GM19452 (cell line): ENCODE data around the gene DHRS1.

Experiments used
- ATAC-seq: cut with Tn5 transposase; IDR thresholded peaks from one replicate; pipeline ENCODE4 v1.9.1; 2021; ENCODE audit not compliant: unreplicated experiment

DHRS1 gene

DNA sequence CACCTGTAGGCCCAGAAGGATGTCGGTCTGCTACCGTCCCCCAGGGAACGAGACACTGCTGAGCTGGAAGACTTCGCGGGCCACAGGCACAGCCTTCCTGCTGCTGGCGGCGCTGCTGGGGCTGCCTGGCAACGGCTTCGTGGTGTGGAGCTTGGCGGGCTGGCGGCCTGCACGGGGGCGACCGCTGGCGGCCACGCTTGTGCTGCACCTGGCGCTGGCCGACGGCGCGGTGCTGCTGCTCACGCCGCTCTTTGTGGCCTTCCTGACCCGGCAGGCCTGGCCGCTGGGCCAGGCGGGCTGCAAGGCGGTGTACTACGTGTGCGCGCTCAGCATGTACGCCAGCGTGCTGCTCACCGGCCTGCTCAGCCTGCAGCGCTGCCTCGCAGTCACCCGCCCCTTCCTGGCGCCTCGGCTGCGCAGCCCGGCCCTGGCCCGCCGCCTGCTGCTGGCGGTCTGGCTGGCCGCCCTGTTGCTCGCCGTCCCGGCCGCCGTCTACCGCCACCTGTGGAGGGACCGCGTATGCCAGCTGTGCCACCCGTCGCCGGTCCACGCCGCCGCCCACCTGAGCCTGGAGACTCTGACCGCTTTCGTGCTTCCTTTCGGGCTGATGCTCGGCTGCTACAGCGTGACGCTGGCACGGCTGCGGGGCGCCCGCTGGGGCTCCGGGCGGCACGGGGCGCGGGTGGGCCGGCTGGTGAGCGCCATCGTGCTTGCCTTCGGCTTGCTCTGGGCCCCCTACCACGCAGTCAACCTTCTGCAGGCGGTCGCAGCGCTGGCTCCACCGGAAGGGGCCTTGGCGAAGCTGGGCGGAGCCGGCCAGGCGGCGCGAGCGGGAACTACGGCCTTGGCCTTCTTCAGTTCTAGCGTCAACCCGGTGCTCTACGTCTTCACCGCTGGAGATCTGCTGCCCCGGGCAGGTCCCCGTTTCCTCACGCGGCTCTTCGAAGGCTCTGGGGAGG, 11.3 kb upstream of the DHRS1 start, which contains the start of gene LTB4R:
TSS of gene LTB4R (plus strand) at position 857 of the 959 bp plus-strand sequence. CDS start 4,150 bp downstream, outside the sequence.
- ATAC-seq: peak; percentile 66

DNA sequence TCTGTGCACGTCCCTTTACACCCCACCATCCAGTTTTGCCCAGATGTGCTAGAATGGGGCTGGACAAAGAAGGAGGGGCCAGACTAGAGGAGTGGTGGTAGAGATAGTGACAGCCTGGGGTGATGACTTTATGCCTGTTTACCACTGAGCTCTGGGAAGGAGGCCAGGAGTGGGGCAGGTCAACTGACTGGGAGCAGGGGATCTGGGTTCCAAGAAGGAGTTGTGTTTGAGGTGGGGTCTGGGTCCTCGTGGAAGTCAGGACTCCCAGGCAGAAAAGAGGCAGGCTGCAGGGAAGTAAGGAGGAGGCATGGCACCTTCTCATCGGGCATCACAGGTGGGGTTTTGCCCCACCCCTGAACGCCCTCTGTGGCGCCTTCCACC, 10.7 kb upstream of the DHRS1 start:
- ATAC-seq: no peak

DNA sequence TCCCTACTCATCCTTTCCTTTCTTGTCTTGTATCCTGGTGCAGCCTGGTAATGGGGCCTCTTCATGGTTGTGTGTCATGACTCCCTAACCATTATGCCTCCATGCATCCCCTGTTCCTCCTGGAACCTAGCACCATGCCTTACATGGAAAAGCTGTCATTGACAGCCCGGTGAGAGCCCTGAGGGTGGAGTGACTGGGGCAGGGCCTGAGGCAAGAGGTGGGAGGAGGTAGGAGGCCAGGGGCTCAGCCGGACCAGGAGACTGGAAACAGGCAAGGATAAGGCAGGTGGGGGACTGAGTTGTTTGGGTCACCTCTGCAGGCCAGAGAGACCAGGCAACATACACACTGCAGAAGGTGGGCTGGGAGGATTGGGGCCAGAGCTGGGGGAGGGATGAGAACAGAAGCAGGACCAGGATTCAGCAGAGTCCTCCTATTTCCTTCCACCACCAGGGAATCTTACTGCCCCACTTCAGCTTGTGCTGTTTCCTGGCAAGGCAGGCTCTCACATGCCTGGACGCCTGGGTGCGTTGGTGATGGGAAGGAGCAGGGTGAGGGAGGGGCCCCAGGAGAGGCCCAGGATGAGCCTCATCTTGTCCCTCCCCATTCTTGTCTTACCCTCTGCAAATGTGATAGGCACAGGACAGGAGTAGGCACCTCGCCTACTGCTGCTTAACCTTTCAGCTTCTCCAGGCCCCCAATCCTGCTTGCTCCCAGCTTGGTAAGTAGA, 10.1 kb upstream of the DHRS1 start, which contains the start of gene LTB4R2:
TSS of gene LTB4R2 (plus strand) at position 603 of the 727 bp plus-strand sequence. CDS start 525 bp downstream, outside the sequence.
- ATAC-seq: no peak

DNA sequence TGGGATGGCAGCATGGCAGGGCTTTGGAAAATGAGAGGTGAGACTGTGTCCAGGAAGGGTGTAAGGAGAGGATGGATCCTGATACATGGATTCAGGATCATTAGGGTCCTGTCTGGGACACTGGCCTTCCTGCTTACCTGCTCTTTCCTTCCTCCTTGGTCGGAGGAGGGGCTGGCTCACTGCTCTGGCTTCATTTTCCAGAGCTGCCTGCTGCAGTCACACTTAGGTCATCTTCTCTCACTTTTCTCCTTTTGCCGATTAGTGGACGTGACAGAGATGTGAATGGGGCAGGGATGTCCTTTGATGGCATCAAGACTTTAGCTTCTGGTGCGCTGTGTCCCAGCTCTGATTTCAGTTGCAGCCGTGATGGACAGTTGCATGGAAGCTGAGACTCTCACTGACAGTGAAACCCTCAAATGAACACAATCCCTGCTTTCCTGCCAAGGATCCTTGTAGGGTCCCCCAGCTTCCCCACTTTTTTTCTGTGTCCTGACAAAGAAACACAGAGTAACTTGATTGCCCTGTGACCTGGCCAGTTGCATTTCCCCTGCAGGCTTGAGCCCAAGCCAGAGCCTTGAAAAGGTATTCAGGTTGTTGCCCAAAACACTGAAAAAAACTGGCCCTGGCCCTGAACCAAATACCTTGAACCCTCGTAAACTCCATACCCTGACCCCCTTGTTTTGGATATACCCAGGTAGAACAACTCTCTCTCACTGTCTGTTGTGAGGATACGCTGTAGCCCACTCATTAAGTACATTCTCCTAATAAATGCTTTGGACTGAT, 9.0 kb upstream of the DHRS1 start:
- no peak for ATAC-seq

DNA sequence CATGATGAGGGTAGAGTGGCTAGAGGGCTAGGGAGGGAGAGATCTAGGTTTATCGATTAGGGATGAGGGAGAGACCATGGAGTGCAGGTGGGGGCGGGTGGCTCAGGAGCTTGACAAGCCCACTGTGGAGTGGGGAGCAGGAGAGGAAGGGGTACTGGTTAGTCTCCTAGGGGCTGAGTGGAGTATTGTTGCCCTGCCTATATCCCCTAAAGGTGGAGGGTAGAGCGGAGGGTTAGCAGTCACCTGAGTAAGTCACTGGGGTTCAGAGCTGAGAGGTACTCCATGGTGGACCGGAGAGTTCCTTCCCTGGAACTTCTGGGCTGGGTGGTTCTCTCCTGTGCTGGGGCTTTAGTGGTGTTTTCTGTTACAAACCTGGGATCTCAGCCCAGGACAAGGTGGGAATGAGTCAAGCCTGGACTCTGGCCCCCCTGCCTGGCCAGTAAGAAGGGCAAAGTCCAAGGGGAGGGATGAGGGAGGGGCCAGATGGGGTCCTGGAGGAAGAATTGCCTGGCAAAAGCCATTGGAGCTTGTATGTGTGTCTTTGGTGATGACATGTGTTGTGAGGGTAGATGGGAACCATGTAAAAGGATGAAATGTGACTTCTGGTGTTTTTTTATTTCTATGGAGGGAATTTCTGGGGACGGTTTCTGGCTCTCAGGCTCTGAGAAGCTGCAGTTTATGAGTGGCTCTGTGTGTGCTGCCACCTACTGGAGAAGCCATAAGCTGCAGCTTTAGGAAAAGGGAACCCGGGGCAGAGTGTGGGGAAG, 8.2 kb upstream of the DHRS1 start, which contains the start of gene CIDEB:
TSS of gene CIDEB (minus strand) at position 403 of the 767 bp plus-strand sequence. CDS start at position 284, 119 bp downstream.
- no peak for ATAC-seq

DNA sequence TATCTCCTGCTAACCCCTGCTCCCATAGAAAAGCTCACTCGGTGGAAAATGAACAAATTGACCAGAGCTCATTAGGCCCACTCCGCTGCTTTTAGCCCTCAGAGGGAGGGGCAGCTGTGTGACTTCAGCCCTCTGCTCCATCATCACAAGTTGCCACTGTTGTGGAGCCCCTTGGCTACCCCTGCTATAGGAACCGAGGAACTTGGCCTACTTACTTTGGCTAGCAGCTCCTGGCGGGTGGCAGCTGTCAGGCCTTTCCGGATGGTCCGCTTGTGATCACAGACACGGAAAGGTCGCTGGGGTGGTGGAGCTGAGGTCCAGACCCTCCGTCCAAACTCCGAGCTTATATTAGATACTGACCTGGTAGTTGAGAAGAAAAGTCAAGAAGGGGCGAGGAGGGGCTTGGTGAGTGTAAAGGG, 7.6 kb upstream of the DHRS1 start:
- no peak for ATAC-seq

DNA sequence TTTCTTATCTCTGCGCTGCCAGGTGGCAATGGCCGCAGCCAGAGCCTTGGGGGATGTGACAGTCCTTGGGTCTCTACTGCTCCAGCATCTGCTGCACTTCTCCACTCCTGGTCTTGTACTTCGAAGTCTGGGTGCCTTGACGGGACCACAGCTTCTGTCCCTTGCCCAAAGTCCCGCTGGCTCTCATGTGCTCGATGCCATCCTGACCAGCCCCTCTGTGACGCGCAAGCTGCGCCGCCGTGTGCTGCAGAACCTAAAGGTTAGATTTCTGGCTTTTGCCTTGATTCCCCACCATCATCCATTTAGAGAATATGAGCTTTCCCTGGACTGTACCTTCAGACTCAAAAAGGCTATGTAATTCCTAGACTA, 4.4 kb upstream of the DHRS1 start:
- no peak for ATAC-seq

DNA sequence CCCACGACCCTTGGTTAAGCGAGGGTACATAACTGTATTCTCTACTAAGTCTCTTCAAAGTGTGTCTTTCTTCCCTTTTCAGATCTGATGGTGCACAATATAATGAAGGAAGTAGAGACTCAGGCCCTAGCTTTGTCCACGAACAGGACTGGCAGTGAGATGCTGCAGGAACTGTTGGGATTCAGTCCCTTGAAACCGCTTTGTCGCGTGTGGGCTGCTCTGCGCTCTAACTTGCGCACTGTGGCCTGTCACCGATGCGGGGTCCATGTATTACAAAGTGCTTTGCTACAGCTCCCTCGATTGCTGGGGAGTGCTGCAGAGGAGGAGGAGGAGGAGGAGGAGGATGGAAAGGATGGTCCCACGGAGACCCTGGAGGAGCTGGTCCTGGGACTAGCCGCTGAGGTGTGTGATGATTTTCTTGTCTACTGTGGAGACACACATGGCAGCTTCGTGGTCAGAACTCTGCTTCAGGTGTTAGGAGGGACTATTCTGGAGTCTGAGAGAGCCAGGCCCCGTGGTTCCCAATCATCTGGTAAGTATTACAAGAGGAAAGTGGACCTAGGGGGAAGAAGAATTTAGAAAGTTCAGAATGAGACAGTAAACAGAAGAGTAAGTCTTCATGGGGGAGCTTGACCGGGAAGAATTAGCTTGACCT, 873 bp upstream of the DHRS1 start:
- ATAC-seq: no peak

DNA sequence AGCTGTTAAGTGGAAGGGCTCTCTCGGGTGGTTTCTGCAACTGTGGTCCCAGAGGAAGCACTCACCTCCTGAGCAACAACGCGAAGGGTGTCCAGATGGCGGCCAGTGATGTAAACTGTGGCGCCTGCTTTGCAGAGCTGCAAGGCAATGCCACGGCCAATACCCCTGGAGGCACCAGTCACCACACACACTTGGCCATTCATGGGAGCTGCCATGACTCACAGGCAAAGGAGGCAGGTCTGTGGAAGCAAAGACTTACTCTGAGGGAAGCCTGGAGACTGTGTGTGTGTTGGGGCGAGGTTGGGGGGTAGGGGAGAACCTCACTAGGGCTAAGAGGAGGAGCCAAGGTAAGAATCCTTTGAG, 707 bp downstream of the DHRS1 start:
- no peak for ATAC-seq

DNA sequence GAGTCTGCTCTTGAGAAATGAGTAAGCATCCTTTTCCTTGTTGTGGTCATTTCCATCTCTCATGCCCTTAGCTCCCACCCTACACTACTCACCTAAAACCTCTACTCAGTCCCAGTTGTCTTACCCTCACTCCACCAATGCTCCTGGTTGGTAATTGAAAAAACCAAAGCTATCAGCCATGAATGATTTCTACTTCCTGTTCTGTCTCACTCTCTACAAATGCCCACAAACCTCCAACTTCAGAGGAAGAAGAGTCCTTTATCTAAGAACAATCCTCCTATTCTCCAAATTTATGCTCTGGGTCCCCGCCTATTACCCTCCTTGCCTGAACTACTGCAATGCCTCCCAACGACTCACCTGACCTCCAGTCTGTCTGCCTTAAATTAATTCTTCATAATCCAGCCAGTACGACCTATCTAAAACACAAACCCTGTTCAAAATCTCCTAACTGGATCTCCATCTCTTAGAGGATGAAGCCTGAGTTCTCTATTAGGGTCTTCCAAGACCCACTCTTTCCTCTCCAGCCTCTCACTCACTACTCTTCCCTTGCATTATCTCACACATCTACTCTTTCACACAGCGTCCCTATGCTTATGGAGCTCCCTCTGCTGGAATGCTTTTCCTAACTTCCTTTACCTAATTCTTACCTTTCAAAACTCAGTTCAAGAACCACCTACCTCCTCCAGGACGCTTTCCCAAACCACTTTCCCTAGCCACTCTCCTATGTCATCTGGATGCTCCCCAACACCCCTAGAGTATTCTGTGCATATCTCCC, 2.2 kb downstream of the DHRS1 start:
- ATAC-seq: peak; percentile 36

DNA sequence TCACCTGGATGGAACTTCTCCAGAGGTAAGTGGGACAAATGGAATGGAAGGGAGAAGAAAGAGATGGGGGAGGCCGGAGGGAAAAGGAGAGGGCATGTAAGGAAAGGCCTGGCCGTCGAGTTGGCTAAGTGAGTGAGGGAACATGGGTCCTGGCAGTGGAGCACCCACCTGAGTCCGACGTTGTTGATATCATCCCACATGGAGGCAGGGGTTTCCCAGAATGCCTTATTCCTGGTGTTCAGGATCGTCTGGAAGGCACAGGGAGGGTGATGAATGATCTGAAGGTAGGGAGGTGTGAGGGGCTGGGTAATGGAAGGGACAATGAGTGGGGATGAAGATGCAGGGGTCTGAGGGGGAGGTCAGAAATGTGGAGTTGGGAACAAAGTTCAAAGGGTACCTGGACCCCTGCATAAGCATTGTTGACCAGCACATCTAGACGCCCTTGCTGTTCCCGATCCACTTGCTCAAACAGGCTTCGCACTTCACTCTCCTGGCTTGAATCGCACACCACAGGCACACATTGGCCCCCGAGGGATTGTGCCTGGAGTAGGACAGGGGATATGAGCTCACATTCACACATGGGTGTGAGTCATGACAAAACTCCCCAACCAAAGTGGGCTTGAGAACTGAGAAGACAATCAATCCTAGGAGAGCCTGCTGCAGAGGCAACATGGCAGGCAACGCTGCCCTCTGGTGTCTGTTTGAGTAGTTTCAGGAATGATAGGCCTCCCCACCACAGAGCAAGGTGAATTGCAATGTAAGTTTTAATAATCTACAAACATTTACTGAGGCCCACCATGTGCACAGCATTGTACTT, 3.0 kb downstream of the DHRS1 start:
- ATAC-seq: peak; percentile 55

DNA sequence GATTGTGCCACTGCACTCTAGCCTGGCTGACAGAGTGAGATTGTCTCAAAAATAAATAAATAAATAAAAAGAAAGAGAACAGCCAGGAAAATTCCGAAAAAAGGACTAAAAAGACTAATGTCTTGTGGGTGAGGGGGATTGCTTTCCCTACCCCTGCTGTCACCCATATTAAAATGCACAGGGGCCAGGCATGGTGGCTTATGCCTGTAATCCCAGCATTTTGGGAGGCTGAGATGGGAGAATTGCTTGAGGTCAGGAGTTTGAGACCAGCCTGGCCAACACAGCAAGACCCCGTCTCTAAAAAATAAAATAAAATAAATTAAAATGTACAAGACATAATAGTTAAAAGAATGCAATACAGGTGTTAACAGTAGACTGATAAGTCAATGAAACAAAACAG, 6.1 kb downstream of the DHRS1 start:
- no peak for ATAC-seq

DNA sequence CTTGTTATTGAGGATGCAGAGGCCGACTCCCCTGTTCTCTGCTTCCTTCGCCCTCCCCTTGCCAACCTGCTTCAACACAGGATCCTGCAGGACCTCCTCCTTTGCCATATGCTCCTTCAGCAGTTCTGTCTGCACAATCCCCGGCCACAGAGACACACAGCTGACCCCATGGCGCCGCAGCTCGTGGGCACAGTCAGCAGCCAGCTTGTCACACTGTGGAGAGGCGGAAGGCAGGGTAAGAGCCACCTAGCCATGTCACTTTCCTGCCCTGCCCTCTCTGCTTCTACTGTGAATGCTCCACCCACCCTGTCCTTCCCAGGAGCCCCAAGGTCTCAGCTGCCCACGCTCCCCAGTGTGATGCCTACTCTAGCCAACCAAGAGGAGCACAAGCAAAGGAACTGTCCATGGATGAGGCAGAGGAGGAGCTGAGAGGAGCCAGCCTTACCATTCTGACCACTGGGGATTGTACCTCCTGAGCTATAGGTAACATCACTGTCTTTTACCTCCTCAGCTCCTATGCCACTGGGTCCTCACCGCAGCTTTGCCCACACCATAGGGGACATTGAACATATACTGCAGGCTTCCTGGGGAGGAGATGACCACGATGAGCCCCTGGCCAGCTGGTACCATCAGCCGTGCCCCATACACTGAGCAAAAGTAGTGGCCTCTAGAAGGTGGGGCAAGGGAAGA, 7.3 kb downstream of the DHRS1 start:
- ATAC-seq: no peak

DNA sequence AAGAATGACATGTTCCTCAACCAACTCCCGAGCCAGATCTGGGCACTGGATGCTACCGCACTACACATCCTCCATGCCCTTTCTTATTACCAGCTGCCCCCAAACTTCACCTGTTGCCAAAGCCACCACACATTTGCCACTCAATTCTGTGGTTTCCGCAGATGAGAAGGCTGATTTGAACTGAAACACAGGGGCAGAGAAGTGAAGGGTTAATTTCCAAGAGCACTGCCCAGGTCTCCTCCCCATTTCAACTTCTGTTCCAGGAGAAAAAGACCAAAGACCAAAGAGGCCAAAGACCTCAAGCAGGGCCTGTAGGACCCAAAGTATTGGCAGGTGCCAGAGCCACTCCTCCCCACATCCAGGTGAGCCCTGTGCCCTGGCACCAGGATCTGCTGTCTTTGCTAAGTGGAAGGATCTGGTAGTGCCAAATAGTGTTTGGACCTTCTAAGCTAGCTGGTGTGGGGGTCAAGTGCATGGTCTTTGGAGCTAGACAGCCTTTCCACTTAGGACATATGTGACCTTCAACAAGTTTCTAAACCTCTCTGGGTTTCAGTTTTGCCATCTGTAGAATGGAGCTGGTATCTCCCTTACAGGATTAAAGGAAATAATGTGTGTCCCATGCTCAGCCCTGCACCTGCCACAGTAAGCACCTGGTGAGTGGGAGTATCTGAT, 8.0 kb downstream of the DHRS1 start:
- ATAC-seq: no peak

DNA sequence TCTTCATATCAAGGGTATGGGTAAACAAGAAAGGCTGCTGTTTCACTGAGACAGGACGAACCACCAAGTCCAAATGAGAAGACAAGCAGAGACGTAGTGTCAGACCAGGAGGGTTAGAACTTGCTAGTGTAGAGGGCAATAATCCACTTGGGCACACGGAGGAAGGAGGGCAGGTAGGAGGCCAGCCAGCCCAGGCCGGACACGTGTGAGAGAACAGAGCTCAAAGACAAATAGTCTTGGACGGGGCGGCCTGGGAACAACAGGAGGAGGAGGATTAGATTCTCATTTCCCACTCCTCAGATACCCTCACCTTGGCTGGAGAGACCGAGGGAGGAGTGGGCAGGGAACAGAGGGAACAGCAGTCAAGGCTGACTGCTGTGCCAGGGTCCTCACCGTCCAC, 8.8 kb downstream of the DHRS1 start:
- ATAC-seq: no peak

DNA sequence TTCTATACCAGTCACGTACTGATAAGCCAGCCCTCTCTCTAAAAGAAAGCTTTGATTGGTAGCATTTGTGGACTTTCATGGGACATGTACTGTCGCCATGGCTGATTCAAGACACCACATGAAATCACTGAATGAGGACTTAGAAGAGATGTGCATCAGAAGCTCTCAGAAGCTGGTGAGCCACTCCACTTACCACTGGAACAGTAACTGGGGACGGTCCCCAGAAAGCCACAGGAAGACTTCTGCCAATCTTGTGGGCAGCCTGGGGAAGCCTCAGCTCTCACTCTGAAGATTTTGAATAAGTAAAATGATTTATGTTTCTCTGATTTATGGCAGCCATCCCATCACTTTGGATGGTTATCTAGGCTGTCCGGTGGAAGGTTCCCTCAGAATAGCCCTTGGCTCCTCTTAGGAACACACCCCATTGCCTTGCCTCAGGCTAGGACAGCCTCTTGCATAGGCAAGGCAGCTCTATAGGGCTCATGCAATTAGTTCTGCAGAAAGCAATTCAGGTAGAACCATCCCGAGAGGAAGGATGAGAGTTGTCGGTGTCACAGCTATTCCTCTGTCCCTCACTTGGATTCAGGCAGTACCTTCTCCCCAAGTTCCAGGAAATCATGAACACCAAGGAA, 9.8 kb downstream of the DHRS1 start:
- ATAC-seq: peak; percentile 78

DNA sequence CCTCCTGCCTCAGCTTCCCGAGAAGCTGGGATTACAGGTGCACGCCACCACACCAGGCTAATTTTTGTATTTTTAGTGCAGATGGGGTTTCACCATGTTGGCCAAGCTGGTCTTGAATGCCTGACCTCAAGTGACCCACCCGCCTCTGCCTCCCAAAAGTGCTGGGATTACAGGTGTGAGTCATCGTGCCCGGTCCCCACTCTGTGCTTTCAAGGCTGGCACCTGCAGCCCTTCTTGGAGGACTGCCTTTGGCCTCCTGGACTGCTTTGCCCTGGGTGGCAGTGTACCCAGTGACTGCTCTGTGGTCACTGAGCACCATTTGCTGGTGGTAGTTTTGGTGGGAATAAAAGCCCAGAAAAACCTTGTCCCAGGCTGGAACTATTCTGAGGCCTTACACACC, 12.6 kb downstream of the DHRS1 start:
- no peak for ATAC-seq
